DMS 273 treated with DMSO at 0.1 percent for 48 hours (cell line): ENCODE measurements around the gene DTNBP1.
"Not testable (repeated sequence)": the region's sequence is repeated elsewhere in the genome, so short reads cannot be mapped to it uniquely, and the experiment has no call there.

ENCODE experiments used
- DNase-seq: peaks from one replicate; lab custom pipeline; 2025; lab: John Stamatoyannopoulos, UW

The DTNBP1 gene

GRCh38 chr6:15666896-15667295 lies 4.1 kb upstream of the DTNBP1 start:
- DNase-seq = not testable (repeated sequence)

DNA sequence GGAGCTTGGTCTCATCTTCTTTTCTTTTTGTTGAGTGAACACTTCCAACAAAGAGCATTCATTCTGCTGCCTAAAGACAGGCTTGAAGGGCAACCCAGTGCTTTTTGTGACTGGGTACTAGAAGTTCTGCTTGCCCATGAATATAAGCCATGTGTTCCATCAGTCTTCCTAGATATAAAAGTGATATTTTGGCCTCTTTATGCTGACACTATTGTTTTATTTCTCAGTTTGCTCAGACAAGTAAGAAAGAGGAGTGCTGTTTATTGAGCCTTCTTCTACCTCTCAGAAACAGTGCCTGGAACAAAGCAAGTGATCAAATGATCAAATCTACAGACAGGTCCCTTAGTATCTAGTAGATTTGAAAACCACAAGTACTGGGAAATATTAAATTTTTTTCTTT lies 2.4 kb upstream of the DTNBP1 start:
- no peak for DNase-seq

DNA sequence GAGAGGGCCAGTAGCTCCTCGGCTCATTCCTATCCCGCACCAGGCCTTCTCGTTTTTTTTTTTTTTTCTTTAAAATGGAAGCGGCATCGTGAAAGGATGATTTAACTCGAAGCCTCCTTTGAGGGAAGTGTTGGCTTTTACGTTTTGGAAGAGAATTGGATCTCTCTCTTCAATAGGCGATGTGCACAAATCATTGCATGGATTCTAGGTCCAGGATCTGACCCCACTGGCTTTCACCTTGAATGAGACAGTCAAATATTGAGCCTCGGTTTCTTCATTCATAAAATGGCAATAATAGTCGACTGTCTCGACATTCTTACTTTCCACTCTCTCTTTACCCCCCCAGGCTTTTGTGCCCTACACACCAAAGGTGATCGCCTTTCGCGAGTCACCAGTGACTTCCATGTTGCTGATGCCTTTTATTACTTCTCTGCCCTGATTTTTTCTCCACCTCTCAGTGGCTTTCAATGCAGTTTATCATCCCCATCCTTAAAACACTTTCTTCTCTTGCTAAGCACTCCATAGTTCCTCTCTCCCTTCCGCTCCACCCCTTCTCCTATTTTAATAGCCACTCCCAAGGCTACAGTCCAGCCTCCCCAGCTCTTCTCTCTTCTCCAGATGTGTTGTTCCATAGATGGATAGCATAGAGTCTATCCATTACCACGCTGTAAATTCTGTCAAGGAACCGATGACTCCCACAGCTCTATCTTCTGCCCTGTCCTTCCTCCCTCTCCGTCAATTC lies 473 bp upstream of the DTNBP1 start:
- no peak for DNase-seq

DNA sequence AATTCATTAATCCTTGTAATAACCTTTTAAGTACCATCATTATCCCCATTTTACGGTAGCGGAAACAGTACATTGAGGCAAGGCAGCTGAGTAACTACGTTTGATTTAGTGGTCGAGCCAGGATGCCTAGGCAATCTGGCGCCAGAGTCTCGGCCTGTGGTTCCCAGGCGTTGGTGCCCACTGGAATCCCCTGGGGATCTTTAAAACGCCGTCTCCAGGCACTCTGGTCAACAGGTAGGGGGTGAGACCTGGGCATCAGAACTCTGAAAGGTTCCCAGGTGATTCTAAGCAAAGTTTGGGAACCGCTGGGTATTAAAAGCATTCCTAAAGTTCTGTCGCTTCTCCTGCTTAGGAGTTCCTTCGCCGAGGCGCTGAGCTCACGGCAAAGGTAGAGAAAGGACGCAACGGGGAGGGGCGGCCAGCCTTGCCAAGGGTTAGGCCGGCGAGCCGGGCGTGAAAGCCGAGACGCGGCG lies 939 bp downstream of the DTNBP1 start:
- DNase-seq = no peak

- DNase-seq = no peak
Measured at GRCh38 chr6:15659181-15659580, 3.6 kb downstream of the DTNBP1 start.

GRCh38 chr6:15658181-15658744 lies 4.6 kb downstream of the DTNBP1 start:
- DNase-seq = no peak

DNA sequence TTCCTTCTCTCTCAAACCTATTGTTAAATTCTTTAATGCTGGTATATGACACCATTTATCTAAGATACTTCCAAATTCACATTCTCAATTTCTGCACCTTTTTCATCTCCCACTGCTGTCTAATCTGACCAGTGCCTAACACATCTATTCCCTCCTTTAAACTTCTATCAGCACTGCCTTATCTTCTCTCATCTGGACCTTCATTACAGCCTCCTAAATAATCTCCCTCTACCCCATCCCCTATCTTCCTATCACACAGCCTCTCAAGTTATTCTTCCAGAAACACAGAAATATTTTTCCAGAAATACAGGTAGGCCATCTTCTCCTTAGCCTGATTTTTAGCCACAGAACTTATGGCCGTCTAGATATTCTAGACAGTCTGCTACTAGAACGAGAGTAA lies 5.5 kb downstream of the DTNBP1 start:
- no peak for DNase-seq

DNA sequence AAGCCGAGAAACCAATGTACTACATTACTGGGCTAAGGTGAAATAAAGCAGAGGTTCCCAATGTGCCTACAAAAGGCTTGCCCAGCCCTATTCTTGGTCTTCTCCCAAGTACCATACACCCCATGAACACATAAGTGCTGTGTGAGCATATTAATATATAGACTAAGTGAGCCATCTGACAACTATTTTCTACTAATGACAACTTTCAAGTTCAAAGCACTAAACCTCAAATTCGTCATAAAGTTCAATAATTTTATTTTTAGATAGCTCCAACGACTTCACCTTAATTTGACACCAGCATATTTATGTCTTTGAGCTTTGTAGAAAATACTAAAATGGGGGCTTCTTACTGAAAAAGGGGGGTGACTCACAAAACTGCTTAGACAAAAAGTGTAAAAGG lies 6.7 kb downstream of the DTNBP1 start:
- no peak for DNase-seq

GRCh38 chr6:15654250-15654649 lies 8.6 kb downstream of the DTNBP1 start:
- no peak for DNase-seq

DNA sequence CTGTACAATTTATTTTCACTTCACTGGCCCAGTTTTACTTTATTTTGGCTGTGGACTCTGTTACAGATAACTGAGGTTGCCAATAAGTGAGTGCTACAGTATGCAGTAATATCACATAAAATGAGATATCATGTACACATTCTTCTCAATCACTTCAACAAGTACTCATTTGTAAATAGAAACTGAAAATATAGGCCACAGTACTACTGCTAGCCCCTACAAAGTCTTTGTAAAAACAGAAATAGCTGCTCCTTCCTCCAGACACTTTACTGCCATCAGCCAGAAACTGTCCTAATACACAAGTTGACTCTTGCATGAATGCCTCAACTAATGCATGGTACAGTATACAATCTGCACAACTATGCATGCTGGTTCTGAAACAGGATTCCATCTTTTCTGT lies 9.2 kb downstream of the DTNBP1 start:
- no peak for DNase-seq

GRCh38 chr6:15650004-15650559 lies 12.7 kb downstream of the DTNBP1 start:
- not testable (repeated sequence) for DNase-seq

GRCh38 chr6:15644904-15645303 lies 17.9 kb downstream of the DTNBP1 start:
- no peak for DNase-seq

- DNase-seq = no peak
Measured at GRCh38 chr6:15643542-15643941, 19.3 kb downstream of the DTNBP1 start.

DNA sequence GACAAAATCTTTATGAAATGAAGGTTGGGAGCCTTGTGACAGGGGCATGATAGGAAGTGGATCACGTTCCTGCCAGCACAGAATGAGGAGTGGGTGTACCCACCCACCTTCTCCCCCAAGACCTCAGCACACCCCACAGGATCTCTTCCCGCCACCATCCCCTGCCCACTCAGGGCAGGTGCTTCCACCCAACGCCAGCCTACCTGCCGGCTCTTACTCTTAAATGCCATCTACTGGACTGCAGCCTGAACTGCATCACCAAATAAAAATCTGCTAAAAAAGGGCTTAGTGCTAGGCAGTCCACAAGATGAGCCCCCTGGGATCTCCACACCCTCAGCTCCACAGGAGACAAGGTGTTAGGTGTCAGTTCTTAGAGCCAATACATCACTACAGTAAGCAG lies 20.6 kb downstream of the DTNBP1 start:
- no peak for DNase-seq

DNA sequence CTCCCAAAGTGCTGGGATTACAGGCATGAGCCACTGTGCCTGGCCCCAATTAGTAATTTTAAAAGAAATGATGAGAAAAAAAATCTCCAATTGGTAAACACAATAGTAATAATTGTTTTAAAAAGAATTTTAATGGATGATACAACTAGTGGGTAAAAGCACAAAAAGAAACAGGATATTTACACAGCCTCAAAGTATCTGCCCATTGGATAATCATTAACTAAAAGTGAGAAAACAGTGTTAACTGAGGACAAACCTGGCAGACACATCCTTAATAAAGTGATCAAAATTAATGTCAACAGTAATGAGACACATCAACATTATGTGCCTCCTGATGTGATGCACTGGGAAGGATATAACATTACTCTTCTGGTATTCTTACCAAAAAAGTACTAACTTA lies 24.5 kb downstream of the DTNBP1 start:
- DNase-seq = no peak

DNA sequence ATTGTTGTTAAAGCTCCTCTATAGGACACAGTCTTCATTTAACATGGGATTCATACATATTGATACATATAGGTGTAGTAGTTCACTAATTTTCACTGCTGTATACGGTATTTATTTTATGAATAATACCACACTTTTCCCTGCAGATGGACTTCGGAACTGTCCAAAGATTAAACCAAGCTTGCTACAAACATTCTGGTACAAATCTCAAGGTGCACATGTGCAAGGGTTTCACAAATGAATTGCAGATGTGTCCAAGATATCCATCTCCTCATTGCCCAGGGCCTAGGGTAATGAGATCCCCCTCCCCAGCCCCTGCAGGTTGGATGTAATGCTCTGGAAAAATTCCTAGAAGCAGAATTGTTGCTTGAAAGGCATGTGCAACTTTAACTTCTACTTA lies 31.4 kb downstream of the DTNBP1 start:
- DNase-seq = no peak

- no peak for DNase-seq
Measured at GRCh38 chr6:15630202-15630601, 32.6 kb downstream of the DTNBP1 start.

DNA sequence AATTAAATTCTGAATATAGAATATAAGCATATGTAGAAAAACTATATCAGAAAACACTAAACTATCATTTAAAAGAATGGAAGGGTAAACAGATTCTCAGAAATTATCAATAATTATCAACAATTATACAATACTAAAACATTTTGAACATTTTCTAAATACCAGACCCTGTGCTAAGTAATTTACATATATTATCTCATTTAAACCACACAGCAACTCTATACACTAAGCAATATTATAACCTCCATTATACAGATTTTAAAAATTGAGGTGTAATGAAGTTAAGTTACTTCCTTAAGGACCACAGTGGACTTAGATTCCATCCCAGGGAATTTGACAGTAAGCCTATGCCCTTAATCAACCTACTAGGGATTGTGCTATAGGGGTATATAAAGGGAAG lies 33.3 kb downstream of the DTNBP1 start:
- DNase-seq = no peak

DNA sequence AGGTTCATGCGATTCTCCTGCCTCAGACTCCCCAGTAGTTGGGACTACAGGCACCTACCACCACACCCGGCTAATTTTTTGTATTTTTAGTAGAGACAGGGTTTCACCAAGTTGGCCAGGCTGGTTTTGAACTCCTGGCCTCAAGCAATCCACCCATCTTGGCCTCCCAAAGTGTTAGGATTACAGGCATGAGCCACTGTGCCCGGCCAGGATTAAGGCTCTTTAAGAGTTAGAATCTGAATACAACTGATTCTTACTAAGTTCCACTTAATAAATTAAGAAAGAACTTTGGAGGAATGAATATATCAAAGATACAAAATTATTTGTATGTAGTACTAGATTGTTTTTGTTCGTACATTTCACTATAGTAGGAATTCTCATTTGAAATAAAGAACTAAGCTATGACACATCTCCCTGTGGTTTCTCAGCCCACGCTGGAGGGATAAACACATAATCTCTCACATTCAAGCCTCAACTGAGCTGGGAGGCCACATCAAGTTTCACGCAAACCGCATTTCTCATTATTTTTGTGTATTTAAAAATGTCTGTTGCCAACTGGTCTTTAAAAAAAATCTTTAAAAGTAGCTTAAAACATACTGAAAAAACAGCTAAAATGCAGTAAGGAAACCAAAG lies 34.2 kb downstream of the DTNBP1 start:
- no peak for DNase-seq

- no peak for DNase-seq
Measured at GRCh38 chr6:15627821-15628220, 35.0 kb downstream of the DTNBP1 start.

DNA sequence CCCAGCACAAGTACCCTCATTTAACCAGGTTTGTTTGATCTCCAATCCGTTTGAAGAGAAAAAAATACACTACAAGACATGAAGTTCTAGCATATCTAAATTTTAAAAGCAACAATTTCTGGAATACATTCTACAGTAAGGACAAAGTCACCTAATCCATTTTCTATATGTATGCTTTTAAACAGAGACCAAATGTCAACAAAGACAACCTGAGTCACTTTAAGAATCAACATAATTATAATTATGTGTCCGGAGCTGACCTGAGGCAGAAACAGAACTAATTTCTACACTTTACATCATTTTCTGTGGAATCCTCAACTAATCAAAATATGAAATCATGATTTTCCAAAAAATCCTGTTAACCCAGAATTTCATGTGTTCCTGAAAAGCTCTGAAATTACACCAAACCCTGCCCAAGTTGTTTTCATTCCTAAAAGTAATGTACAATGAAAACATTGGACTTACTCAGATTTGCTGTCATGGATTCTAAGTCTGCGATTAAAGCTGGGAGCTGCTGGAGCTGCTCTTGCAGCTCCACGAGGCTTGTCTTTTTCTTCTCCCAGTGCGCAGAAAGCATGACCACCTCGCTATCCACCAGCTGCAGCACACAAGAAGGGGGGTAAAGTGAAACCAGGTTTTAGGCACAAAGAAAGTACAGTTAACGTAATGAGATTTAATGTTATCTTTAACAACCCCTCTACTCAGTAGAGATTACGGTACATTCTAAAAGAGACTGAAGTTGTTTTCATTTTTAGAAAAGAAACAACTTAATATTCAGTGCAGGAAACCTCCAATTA lies 35.8 kb downstream of the DTNBP1 start:
- no peak for DNase-seq

DNA sequence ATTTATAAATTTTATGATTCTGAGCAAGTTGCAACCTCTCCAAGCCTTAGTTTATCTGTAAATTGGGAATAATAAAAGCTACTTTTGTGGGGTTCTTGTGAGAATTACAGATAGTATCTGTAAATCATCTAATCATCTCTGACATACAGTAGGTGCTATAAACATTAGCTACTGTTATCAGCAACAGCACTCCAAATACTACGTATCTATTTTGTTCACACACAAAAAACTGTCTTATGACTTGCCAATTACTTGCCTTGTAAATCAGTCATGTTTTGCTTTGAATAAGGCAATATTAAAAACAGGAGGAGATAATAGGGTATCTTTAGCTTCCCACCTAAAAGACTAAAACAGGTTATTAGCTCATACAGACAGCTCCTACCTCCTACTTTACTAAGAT lies 36.7 kb downstream of the DTNBP1 start:
- DNase-seq = no peak
